ENCODE data around the gene S100Z. TPM values are rescaled to one million over a fixed set of nuclear protein-coding genes. Genes with fewer than 3 reads are reported as not detected.

The S100Z gene
- total RNA-seq, 1 donor from 2014 or later, result not detected

DNA sequence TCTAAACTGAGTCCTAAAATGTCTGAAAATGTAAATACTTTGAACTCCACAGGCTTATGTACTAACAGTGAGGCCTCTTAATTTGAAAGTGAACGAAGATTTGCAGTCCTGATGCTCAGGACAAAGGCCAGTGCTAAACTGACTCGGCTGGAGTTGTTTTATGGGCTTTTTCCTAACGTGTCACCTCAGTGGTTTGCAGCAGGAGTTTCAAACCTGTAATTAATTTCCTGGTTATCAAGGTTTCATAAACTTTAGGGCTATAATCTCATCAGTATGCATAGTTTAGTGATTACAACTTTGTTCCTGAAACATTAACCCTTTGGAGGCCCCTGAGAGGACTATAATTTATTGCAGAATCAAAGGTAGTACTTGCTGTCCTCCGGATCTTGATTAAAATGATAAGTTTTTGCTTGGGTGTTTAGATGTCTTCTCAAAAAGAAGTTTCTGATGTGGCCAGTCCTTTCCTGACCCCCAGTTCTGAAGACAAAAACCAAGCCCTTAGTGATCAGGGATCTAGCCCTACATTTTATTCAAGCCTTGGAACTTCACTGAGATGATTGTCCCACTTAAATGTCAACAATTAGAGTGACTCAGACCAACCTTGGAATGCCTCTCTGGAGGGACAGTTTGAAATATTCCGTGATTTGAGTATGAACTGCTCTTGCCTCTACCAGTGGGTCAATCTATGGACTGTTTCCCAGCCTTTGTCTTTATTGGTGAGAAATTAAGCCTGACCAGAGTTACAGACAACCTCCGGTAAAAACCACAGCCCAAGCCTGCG lies 11.1 kb upstream of the S100Z start:
- H3K4me1 ChIP-seq (ENCODE audit: insufficient read depth, low read length), result peaks cover 31% of the 10 kb centered on the region
- peaks cover 20% of the 10 kb centered on the region for H3K4me1 Mint-ChIP-seq (ENCODE audit: low read depth, unreplicated experiment)
- no peak for TF ChIP-seq EZH2 (IDR thresholded peaks at IDR 0.05; ENCODE audit: insufficient read depth, low read length)
- TF ChIP-seq, protein P1, sequence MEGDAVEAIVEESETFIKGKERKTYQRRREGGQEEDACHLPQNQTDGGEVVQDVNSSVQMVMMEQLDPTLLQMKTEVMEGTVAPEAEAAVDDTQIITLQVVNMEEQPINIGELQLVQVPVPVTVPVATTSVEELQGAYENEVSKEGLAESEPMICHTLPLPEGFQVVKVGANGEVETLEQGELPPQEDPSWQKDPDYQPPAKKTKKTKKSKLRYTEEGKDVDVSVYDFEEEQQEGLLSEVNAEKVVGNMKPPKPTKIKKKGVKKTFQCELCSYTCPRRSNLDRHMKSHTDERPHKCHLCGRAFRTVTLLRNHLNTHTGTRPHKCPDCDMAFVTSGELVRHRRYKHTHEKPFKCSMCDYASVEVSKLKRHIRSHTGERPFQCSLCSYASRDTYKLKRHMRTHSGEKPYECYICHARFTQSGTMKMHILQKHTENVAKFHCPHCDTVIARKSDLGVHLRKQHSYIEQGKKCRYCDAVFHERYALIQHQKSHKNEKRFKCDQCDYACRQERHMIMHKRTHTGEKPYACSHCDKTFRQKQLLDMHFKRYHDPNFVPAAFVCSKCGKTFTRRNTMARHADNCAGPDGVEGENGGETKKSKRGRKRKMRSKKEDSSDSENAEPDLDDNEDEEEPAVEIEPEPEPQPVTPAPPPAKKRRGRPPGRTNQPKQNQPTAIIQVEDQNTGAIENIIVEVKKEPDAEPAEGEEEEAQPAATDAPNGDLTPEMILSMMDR (IDR thresholded peaks at IDR 0.05; ENCODE audit: insufficient read depth, low read depth, low read length), result no peak
- peak overlapping the region; percentile 62 for H3K27ac ChIP-seq (ENCODE audit: low read depth, low read length)
- H2AFZ ChIP-seq (ENCODE audit: low read depth, low read length), result peak overlapping the region; percentile 6
- H3K4me3 Mint-ChIP-seq (ENCODE audit: unreplicated experiment), result peak overlapping the region; percentile 15
- H3K9me3 ChIP-seq (ENCODE audit: insufficient read depth, low read depth, low read length), result no peaks in the 10 kb centered on the region
- H3K9ac ChIP-seq (ENCODE audit: low read length), result peak overlapping the region; percentile 58
- peaks cover under 1% of the 10 kb centered on the region for H3K36me3 ChIP-seq (ENCODE audit: insufficient read depth, low read length)
- FAIRE-seq, result no peak
- H3K27ac Mint-ChIP-seq (ENCODE audit: unreplicated experiment), result no peak overlapping the region
- peaks cover 2% of the 10 kb centered on the region for H3K79me2 ChIP-seq (ENCODE audit: insufficient read depth, low read length)
- H4K20me1 ChIP-seq (ENCODE audit: insufficient read depth, low read length), result no peaks in the 10 kb centered on the region
- no peaks in the 10 kb centered on the region for H3K27me3 ChIP-seq (ENCODE audit: insufficient read depth, low read length)
- H3K4me2 ChIP-seq (ENCODE audit: low read length), result peak overlapping the region; percentile 57
- H3K9me3 Mint-ChIP-seq (ENCODE audit: unreplicated experiment), result peaks cover 2% of the 10 kb centered on the region
- no peaks in the 10 kb centered on the region for H3K27me3 Mint-ChIP-seq (ENCODE audit: low read depth, unreplicated experiment)
- peaks cover 6% of the 10 kb centered on the region for H3K36me3 Mint-ChIP-seq (ENCODE audit: low read depth, unreplicated experiment)
- no peak overlapping the region for H3K4me3 ChIP-seq (ENCODE audit: insufficient read depth, low read depth, low read length)
- peak; percentile 88 for DNase-seq (ENCODE audit: low read depth)

- H3K36me3 Mint-ChIP-seq (ENCODE audit: low read depth, unreplicated experiment), result peaks cover 4% of the 10 kb centered on the region
- Histone ChIP-seq H3K4me2 (ENCODE audit: low read length) (no peak overlapping the region), H3K9ac (ENCODE audit: low read length) (no peak overlapping the region), H2AFZ (ENCODE audit: low read depth, low read length) (no peak overlapping the region), H3K27ac (ENCODE audit: low read depth, low read length) (no peak overlapping the region), H3K27me3 (ENCODE audit: insufficient read depth, low read length) (no peaks in the 10 kb centered on the region), H3K36me3 (ENCODE audit: insufficient read depth, low read length) (no peaks in the 10 kb centered on the region), H3K9me3 (ENCODE audit: insufficient read depth, low read depth, low read length) (no peaks in the 10 kb centered on the region), H3K4me1 (ENCODE audit: insufficient read depth, low read length) (peaks cover 26% of the 10 kb centered on the region), H4K20me1 (ENCODE audit: insufficient read depth, low read length) (no peaks in the 10 kb centered on the region), H3K79me2 (ENCODE audit: insufficient read depth, low read length) (no peaks in the 10 kb centered on the region), H3K4me3 (ENCODE audit: insufficient read depth, low read depth, low read length) (no peak overlapping the region)
- no peak for TF ChIP-seq EZH2 (IDR thresholded peaks at IDR 0.05; ENCODE audit: insufficient read depth, low read length)
- TF ChIP-seq, protein P1 (IDR thresholded peaks at IDR 0.05; ENCODE audit: insufficient read depth, low read depth, low read length), result no peak
- DNase-seq (ENCODE audit: low read depth) (no peak), FAIRE-seq (no peak)
- H3K27me3 Mint-ChIP-seq (ENCODE audit: low read depth, unreplicated experiment), result no peaks in the 10 kb centered on the region
- peaks cover 8% of the 10 kb centered on the region for H3K9me3 Mint-ChIP-seq (ENCODE audit: unreplicated experiment)
- no peak overlapping the region for H3K4me3 Mint-ChIP-seq (ENCODE audit: unreplicated experiment)
- no peak overlapping the region for H3K27ac Mint-ChIP-seq (ENCODE audit: unreplicated experiment)
- peaks cover 18% of the 10 kb centered on the region for H3K4me1 Mint-ChIP-seq (ENCODE audit: low read depth, unreplicated experiment)
Measured at GRCh38 chr5:76841361-76841760, 8.5 kb upstream of the S100Z start.

- Mint-ChIP-seq H3K4me3 (ENCODE audit: unreplicated experiment) (no peak overlapping the region), H3K36me3 (ENCODE audit: low read depth, unreplicated experiment) (peaks cover 4% of the 10 kb centered on the region), H3K27ac (ENCODE audit: unreplicated experiment) (no peak overlapping the region), H3K27me3 (ENCODE audit: low read depth, unreplicated experiment) (no peaks in the 10 kb centered on the region), H3K9me3 (ENCODE audit: unreplicated experiment) (peaks cover 9% of the 10 kb centered on the region), H3K4me1 (ENCODE audit: low read depth, unreplicated experiment) (no peaks in the 10 kb centered on the region)
- TF ChIP-seq, protein P1 (IDR thresholded peaks at IDR 0.05; ENCODE audit: insufficient read depth, low read depth, low read length), result no peak
- no peak for TF ChIP-seq EZH2 (IDR thresholded peaks at IDR 0.05; ENCODE audit: insufficient read depth, low read length)
- H3K4me1 ChIP-seq (ENCODE audit: insufficient read depth, low read length), result no peaks in the 10 kb centered on the region
- H3K36me3 ChIP-seq (ENCODE audit: insufficient read depth, low read length), result no peaks in the 10 kb centered on the region
- H2AFZ ChIP-seq (ENCODE audit: low read depth, low read length), result no peak overlapping the region
- no peak overlapping the region for H3K4me3 ChIP-seq (ENCODE audit: insufficient read depth, low read depth, low read length)
- no peaks in the 10 kb centered on the region for H4K20me1 ChIP-seq (ENCODE audit: insufficient read depth, low read length)
- no peaks in the 10 kb centered on the region for H3K27me3 ChIP-seq (ENCODE audit: insufficient read depth, low read length)
- H3K9me3 ChIP-seq (ENCODE audit: insufficient read depth, low read depth, low read length), result no peaks in the 10 kb centered on the region
- no peak overlapping the region for H3K4me2 ChIP-seq (ENCODE audit: low read length)
- H3K79me2 ChIP-seq (ENCODE audit: insufficient read depth, low read length), result no peaks in the 10 kb centered on the region
- H3K27ac ChIP-seq (ENCODE audit: low read depth, low read length), result no peak overlapping the region
- FAIRE-seq (no peak), DNase-seq (ENCODE audit: low read depth) (no peak)
- no peak overlapping the region for H3K9ac ChIP-seq (ENCODE audit: low read length)
Measured at GRCh38 chr5:76845890-76846289, 3.9 kb upstream of the S100Z start.

Measured in astrocyte (in vitro differentiated cells and primary cell).